Measurements from ENCODE around the gene NAPB. TPM values are rescaled to one million over a fixed set of nuclear protein-coding genes. Genes with fewer than 3 reads are reported as not detected.

NAPB gene
- total RNA-seq, result 196 TPM

DNA sequence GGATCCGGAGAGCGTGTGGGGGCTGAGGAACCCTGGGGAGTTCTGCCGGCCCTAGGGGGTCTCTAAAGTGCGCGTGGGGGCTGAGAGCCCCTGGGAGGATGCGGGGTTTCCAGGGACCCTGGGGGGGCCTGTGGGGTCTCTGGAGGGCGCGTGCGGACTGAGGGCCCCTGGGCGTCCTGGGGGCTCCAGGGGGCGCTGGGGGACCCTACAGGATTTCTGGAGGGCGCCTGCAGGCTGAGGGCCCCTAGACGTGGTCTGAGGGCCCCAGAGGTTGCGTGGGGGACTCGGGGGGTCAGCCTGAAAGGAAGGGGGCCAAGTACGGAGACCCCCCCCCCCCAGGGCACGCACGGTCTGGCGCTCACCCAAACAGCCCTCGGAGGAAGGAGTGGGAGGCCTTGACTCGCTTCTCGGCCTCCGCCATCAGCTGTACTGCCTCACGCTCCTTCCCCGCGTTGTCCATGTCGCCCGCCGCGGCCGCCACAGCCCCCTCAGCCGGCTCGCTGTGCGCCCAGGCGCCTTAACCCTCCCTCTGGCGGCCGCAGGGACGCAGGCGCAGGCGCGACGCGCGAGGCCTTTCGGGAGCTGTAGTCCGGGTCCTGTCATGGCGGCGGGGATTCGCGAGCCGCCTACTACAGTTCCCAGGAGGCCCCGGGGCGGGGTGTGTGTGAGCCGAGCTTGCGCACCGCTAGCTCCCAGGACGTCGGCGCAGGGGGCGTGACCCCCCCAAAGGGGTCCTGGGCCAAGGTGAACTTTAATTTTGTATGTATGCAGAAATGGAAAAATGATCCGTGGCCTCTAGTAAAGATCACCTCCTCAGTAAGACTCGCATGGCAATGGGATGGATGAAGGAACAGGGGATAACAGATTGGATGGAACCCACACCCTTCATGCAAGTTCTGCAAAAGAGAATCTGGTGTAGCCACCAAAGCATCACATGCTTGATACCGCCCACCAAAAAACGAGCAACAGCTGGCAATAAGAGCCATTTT is at the start of gene NAPB:
Gene NAPB (minus strand): TSS at position 546 of the 989 bp plus-strand sequence. CDS start 86 bp downstream, at position 460.

DNA sequence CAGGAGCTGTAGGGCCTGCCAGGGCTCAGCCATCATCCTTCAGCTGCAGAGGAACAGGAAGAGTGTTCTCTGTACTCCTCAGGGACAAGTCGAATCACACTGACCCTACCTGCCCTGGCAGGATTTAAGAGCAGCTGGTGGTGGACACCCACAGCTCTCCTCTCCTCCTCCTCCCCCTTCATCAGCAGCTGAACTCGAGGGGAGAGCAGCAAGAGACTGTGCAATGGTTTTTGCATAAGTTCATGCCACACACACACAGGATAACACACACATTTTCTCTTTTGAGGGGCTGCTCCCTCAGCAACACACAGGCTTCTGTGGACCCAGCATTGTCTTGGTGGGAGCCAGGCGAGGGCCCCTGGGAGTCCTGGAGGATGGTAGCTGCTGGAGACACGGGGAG is 31.5 kb upstream of the NAPB start, which contains the start of gene CST11:
Gene CST11 (minus strand): TSS at position 101 of the 400 bp plus-strand sequence. CDS start 65 bp downstream, at position 36.

DNA sequence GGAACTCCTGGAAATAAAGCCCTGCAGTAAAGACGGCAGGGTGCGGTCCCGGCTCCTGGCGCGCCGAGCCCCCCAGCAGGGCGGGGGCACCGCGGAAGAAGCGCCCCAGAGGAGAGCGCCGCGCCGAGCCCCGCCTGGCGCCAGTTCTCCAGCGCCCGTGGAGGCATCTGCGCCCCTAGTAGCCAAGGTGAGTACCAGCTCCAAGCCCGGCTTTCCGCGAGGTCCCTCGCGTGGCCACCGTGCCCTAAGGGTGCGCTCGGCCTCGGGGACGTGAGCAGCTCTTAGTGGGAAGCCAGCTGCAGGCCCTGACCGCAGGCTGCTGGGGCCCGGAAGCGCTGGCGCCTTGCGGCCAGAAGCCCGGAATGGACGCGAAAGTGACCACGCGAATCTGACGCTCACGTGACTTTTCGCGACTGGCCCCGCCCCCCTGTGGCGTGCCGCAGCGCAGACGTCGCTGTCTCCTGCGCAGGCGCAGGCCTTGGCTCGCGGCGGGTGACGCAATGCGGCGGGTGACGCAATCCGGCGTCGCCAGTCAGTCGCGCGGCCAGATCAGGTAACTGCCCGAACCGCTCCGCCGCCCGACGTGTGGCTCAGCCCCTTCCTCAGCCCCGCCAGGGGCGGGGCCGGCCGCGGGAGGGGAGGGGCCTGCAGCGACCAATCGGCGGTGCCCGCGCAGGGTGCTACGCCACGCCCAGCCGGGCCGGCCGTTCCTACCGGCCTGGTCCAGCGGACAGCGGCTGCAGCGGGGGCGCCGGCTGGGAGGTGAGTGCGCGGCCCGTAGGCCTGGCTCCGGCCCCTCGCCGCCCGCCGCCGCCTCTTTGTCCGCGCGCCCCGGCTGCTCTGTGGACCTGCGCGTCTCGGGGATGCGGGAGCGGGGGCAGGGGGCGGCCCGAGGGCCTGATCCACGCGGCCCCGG is 59.6 kb downstream of the NAPB start, which contains the start of gene GZF1:
Gene GZF1 (plus strand): TSS at position 707 of the 916 bp plus-strand sequence. CDS start 2,202 bp downstream, outside the sequence.

DNA sequence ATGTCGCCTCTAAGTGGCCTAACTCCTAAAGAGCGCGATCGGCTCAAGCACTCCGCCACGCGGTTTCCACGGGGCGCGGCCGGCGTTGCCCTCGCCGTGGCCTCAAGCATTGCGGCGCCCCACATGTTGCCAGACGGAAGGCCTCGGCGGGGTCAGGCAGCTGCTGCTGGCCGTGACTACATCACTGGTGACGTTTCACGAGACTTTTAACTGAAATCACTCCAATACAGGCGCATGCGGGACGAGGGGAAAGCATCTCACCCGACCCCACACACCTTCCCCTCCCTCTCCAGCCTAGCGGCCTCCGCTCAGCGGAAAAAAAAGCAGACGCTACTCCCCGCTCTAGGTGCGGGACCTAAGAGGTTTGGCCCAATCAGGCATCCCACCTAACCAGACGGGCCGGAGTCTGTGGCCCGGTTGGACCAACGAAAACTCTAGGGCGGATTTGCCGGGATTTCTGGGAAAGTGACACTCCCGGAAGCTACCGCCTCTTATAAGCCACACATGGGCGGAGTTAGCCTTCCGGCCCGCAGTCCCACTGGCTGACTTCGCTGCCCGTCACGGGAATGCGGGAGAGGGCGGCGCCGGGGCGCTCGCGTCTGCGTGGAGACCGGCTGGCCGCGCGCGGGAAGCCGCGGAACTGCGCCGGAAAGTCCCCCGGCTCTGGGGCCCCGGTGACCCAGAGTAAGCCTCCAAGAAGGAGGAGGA is 70.9 kb downstream of the NAPB start, which contains the start of gene NXT1:
Gene NXT1 (plus strand): TSS at position 596 of the 708 bp plus-strand sequence. CDS start 3,251 bp downstream, outside the sequence.

Small RNA genes lying within 50 kb of the gene (small RNA-seq; reads per million reads assigned to genes)
- gene RF00019 (not detected), gene RNA5SP479 (not detected)

Other genes with a start within 250 kb of the NAPB start
- 13.8 TPM for gene NXT1, start 70.7 kb downstream of the NAPB start, total RNA-seq
- 20.1 TPM for gene GZF1, start 59.3 kb downstream of the NAPB start, total RNA-seq
- not detected for gene CSTL1, start 18.2 kb upstream of the NAPB start, total RNA-seq
- gene CST11, start 31.4 kb upstream of the NAPB start, total RNA-seq, result not detected
- gene CST8, start 69.6 kb upstream of the NAPB start, total RNA-seq, result not detected
- gene CST9L, start 147.0 kb upstream of the NAPB start, total RNA-seq, result not detected
- gene CST9, start 184.4 kb upstream of the NAPB start, total RNA-seq, result not detected
- 422 TPM for gene CST3, start 216.5 kb upstream of the NAPB start, total RNA-seq